K562 (cell line): Measurements from ENCODE around the gene GALK2. TPM values are rescaled to one million over a fixed set of nuclear protein-coding genes. Genes with fewer than 3 reads are reported as not detected.

Source experiments
- BHLHE40 ChIP-seq: IDR thresholded peaks from 2 replicates; pipeline ENCODE4 v1.6.1; 2011; ENCODE audit warnings: low read length, improper control_type of control experiment
- GATA2 ChIP-seq: sonication (generic); formaldehyde crosslinking; IDR thresholded peaks from 2 replicates; pipeline ENCODE4 v1.4.0; 2020; ENCODE audit warnings: mild to moderate bottlenecking, missing genetic modification reagents
- HEY1 ChIP-seq: fragments of 250-450 bp; sonication (Bioruptor Pico); IDR thresholded peaks from 2 replicates; pipeline ENCODE4 v1.5.0; 2020; ENCODE audit warnings: mild to moderate bottlenecking, moderate library complexity, borderline replicate concordance
- MCM3 ChIP-seq: fragments of 450-650 bp; IDR thresholded peaks from 2 replicates; pipeline ENCODE4 v1.6.1; 2016
- MYC ChIP-seq, 2 experiments: fragments of 250-450 bp in 1 of 2; sonication (Bioruptor Pico) in 1 of 2; IDR thresholded peaks; 2 replicates each; pipeline versions ENCODE4 v1.5.1 to v1.6.1; 2012 to 2021; ENCODE audit warnings: low read depth in 2 of 2, borderline replicate concordance in 1 of 2, improper control_type of control experiment in 1 of 2, low read length in 1 of 2, mild to moderate bottlenecking in 1 of 2, moderate library complexity in 1 of 2
- NELFE ChIP-seq: IDR thresholded peaks from 2 replicates; pipeline ENCODE4 v1.6.1; 2011; ENCODE audit warnings: mild to moderate bottlenecking; ENCODE audit not compliant: insufficient read depth, insufficient read length
- NUFIP1 ChIP-seq: fragments of 450-650 bp; IDR thresholded peaks from 2 replicates; pipeline ENCODE4 v1.6.1; 2018; ENCODE audit not compliant: partially characterized antibody
- PML ChIP-seq: IDR thresholded peaks from 2 replicates; pipeline ENCODE4 v1.6.1; 2012; ENCODE audit warnings: low read length, inconsistent platforms
- POLR2H ChIP-seq: IDR thresholded peaks from 2 replicates; pipeline ENCODE4 v1.6.1; 2016; ENCODE audit warnings: missing genetic modification characterization, low read depth, mild to moderate bottlenecking, control low read depth, missing compliant biosample characterization, moderate library complexity
- RBM17 ChIP-seq: fragments of 200-400 bp; formaldehyde crosslinking; IDR thresholded peaks from 2 replicates; pipeline ENCODE4 v1.6.1; 2017; ENCODE audit warnings: low read depth, mild to moderate bottlenecking, low read length, borderline replicate concordance
- RBM39 ChIP-seq: fragments of 200-400 bp; formaldehyde crosslinking; optimal IDR thresholded peaks from 2 replicates; pipeline ENCODE3; 2018; ENCODE audit warnings: low read depth, low read length
- SNRNP70 ChIP-seq: fragments of 200-400 bp; formaldehyde crosslinking; optimal IDR thresholded peaks from 2 replicates; pipeline ENCODE3; 2017; ENCODE audit warnings: low read depth, low read length
- SP1 ChIP-seq: sonication (generic); formaldehyde crosslinking; IDR thresholded peaks from 2 replicates; pipeline ENCODE4 v1.8.1; 2022; ENCODE audit warnings: mild to moderate bottlenecking, missing genetic modification reagents
- ZKSCAN1 ChIP-seq: fragments of 150-350 bp; IDR thresholded peaks from 2 replicates; pipeline ENCODE4 v1.6.1; 2016; ENCODE audit warnings: low read depth, low read length
- ZNF140 ChIP-seq: fragments of 250-450 bp; sonication (Bioruptor Pico); IDR thresholded peaks from 2 replicates; pipeline ENCODE4 v1.8.0; 2021; ENCODE audit warnings: moderate library complexity, mild to moderate bottlenecking, inconsistent platforms
- ZNF717 ChIP-seq: fragments of 250-450 bp; sonication (Bioruptor Pico); IDR thresholded peaks from 2 replicates; pipeline ENCODE4 v1.5.0; 2021
- ZZZ3 ChIP-seq: fragments of 450-650 bp; IDR thresholded peaks from 2 replicates; pipeline ENCODE4 v1.6.1; 2016; ENCODE audit warnings: antibody characterized with exemption, mild to moderate bottlenecking, moderate library complexity
- polyA plus RNA-seq, 8 experiments: library from polyadenylated mRNA; depleted of rRNA in 4 of 8; stranded (reverse) in 5 of 8; unstranded in 3 of 8; fragments of >200 nt; fragmentation: Nextera tagmentation in 2 of 8; fragmentation: Illumina TruSeq in 1 of 8; extraction: Ambion mirVana in 2 of 8; extraction: Trizol in 1 of 8; gene quantifications; 2 replicates each; pipeline versions ENCODE4 v1.2.1 to v1.2.3, GENCODE V29; 2011 to 2014; ENCODE audit warnings: inconsistent platforms in 1 of 8, missing spikeins in 1 of 8
- total RNA-seq, 7 experiments: library from RNA; depleted of rRNA in 6 of 7; stranded (reverse); fragments of >200 nt in 6 of 7; fragmentation: Illumina TruSeq in 2 of 7; extraction: Trizol in 2 of 7; gene quantifications; 2 replicates each; pipeline versions ENCODE4 v1.2.1 to v1.2.3, GENCODE V29; 2011 to 2021; ENCODE audit warnings: low replicate concordance in 1 of 7
- TF ChIP-seq, protein P1 (sequence below): fragments of 250-450 bp; sonication (Bioruptor Pico); IDR thresholded peaks from 2 replicates; pipeline ENCODE4 v1.5.0; 2020; ENCODE audit warnings: mild to moderate bottlenecking
- TF ChIP-seq, protein P2 (sequence below): sonication (generic); formaldehyde crosslinking; IDR thresholded peaks from 2 replicates; pipeline ENCODE4 v1.8.1; 2023; ENCODE audit warnings: missing genetic modification reagents, mild to moderate bottlenecking, borderline replicate concordance
- TF ChIP-seq, protein P3 (sequence below): fragments of 250-450 bp; sonication (Bioruptor Pico); IDR thresholded peaks from 2 replicates; pipeline ENCODE4 v1.8.0; 2022; ENCODE audit warnings: moderate library complexity, mild to moderate bottlenecking, inconsistent platforms
- TF ChIP-seq, protein P4 (sequence below): fragments of 450-650 bp; formaldehyde crosslinking; IDR thresholded peaks from 2 replicates; pipeline ENCODE4 v1.4.0; 2020; ENCODE audit warnings: mild to moderate bottlenecking, mixed read lengths

The GALK2 gene
- total and polyA plus RNA-seq, 9 of the 15 experiments (the other 6 are each of a cell fraction or from before 2014, with no cell fraction given) = 32.8 to 82.0 (median 54.4) TPM

DNA sequence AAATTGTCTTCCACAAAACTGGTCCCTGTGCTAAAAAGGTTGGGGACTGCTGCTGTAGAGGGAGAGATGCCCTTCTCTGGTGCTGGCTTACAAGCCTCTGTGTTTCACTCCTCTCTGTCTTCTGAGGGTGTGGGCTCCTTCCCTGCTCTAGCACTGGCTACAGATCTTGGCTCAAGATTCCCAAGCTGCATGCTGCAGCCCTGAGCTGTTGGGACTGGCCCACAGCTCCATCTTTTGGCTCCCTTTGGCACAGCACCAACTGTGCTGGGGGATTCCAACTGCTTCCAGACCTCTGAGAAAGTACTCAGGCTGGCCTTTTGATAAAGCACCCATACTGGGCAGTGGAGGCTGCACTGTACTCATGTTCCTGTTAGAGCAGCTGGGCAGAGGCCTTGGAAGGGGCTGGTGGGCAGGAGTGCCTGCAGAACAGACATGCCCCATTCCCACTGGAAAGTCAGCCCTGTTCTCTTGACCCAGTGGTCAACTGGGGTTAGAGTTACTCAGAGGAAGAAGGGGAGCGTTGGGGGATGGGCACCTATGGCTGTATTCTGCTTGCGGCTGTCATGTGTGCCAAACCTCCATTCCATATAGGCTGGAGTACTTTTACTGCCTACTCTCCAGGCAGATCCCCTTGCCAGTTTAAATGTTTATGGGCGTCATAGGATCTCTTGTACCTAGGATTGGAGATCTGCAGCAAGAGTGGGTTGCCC, 55.7 kb downstream of the GALK2 start (continued):
- TF ChIP-seq, protein P1, sequence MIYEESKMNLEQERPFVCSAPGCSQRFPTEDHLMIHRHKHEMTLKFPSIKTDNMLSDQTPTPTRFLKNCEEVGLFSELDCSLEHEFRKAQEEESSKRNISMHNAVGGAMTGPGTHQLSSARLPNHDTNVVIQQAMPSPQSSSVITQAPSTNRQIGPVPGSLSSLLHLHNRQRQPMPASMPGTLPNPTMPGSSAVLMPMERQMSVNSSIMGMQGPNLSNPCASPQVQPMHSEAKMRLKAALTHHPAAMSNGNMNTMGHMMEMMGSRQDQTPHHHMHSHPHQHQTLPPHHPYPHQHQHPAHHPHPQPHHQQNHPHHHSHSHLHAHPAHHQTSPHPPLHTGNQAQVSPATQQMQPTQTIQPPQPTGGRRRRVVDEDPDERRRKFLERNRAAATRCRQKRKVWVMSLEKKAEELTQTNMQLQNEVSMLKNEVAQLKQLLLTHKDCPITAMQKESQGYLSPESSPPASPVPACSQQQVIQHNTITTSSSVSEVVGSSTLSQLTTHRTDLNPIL = no peak
- TF ChIP-seq RBM39 (no peak), ZZZ3 (no peak), POLR2H (no peak), ZNF140 (CRISPR knock-in tag) (no peak), MCM3 (no peak), HEY1 (CRISPR knock-in tag) (no peak), ZKSCAN1 (peak; percentile 42; the same call in 1 of the 2 replicates), SP1 (CRISPR knock-in tag) (no peak), SNRNP70 (no peak), NUFIP1 (no peak), NELFE (no peak), RBM17 (no peak), ZNF717 (CRISPR knock-in tag) (no peak), BHLHE40 (peak; percentile 22; the same call in 1 of the 2 replicates), MYC (IDR thresholded peaks at IDR 0.05; ENCODE audit: low read depth, low read length) (peak; percentile 75), MYC (CRISPR knock-in tag; IDR thresholded peaks at IDR 0.05; ENCODE audit: borderline replicate concordance, low read depth) (no peak), PML (no peak), GATA2 (CRISPR knock-in tag) (peak; percentile 71)
- TF ChIP-seq, protein P2, sequence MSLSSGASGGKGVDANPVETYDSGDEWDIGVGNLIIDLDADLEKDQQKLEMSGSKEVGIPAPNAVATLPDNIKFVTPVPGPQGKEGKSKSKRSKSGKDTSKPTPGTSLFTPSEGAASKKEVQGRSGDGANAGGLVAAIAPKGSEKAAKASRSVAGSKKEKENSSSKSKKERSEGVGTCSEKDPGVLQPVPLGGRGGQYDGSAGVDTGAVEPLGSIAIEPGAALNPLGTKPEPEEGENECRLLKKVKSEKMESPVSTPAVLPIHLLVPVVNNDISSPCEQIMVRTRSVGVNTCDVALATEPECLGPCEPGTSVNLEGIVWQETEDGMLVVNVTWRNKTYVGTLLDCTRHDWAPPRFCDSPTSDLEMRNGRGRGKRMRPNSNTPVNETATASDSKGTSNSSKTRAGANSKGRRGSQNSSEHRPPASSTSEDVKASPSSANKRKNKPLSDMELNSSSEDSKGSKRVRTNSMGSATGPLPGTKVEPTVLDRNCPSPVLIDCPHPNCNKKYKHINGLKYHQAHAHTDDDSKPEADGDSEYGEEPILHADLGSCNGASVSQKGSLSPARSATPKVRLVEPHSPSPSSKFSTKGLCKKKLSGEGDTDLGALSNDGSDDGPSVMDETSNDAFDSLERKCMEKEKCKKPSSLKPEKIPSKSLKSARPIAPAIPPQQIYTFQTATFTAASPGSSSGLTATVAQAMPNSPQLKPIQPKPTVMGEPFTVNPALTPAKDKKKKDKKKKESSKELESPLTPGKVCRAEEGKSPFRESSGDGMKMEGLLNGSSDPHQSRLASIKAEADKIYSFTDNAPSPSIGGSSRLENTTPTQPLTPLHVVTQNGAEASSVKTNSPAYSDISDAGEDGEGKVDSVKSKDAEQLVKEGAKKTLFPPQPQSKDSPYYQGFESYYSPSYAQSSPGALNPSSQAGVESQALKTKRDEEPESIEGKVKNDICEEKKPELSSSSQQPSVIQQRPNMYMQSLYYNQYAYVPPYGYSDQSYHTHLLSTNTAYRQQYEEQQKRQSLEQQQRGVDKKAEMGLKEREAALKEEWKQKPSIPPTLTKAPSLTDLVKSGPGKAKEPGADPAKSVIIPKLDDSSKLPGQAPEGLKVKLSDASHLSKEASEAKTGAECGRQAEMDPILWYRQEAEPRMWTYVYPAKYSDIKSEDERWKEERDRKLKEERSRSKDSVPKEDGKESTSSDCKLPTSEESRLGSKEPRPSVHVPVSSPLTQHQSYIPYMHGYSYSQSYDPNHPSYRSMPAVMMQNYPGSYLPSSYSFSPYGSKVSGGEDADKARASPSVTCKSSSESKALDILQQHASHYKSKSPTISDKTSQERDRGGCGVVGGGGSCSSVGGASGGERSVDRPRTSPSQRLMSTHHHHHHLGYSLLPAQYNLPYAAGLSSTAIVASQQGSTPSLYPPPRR (CRISPR knock-in tag) = no peak
- TF ChIP-seq, protein P3, sequence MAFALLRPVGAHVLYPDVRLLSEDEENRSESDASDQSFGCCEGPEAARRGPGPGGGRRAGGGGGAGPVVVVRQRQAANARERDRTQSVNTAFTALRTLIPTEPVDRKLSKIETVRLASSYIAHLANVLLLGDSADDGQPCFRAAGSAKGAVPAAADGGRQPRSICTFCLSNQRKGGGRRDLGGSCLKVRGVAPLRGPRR (CRISPR knock-in tag) = no peak
- TF ChIP-seq, protein P4, sequence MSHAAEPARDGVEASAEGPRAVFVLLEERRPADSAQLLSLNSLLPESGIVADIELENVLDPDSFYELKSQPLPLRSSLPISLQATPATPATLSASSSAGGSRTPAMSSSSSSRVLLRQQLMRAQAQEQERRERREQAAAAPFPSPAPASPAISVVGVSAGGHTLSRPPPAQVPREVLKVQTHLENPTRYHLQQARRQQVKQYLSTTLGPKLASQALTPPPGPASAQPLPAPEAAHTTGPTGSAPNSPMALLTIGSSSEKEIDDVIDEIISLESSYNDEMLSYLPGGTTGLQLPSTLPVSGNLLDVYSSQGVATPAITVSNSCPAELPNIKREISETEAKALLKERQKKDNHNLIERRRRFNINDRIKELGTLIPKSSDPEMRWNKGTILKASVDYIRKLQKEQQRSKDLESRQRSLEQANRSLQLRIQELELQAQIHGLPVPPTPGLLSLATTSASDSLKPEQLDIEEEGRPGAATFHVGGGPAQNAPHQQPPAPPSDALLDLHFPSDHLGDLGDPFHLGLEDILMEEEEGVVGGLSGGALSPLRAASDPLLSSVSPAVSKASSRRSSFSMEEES (CRISPR knock-in tag) = no peak
